K562 (cell line): Measurements from ENCODE around the gene UBN2. TPM values are rescaled to one million over a fixed set of nuclear protein-coding genes. Genes with fewer than 3 reads are reported as not detected.

Source experiments
- ESRRA ChIP-seq: fragments of 450-650 bp; IDR thresholded peaks from 2 replicates; pipeline ENCODE4 v1.6.1; 2014; ENCODE audit warnings: low read depth, mild to moderate bottlenecking, moderate library complexity, borderline replicate concordance
- FOSL1 ChIP-seq: fragments of 200-800 bp; sonication (Bioruptor generic); conservative IDR thresholded peaks from 2 replicates; pipeline ENCODE4 v1.6.1; 2016; ENCODE audit warnings: missing genetic modification characterization, missing compliant biosample characterization
- GTF2F1 ChIP-seq: IDR thresholded peaks from 2 replicates; pipeline ENCODE4 v1.6.1; 2011; ENCODE audit warnings: low read depth, low read length, improper control_type of control experiment
- LEF1 ChIP-seq: fragments of 450-650 bp; IDR thresholded peaks from 2 replicates; pipeline ENCODE4 v1.6.1; 2016; ENCODE audit warnings: mild to moderate bottlenecking
- MTA3 ChIP-seq: fragments of 450-650 bp; formaldehyde crosslinking; IDR thresholded peaks from 2 replicates; pipeline ENCODE4 v1.6.1; 2017; ENCODE audit warnings: mild to moderate bottlenecking, borderline replicate concordance
- NR3C1 ChIP-seq: sonication (generic); formaldehyde crosslinking; IDR thresholded peaks from 2 replicates; pipeline ENCODE4 v1.8.1; 2022; ENCODE audit warnings: missing genetic modification reagents
- POU5F1 ChIP-seq: fragments of 150-350 bp; IDR thresholded peaks from 2 replicates; pipeline ENCODE4 v1.6.1; 2014; ENCODE audit warnings: borderline replicate concordance, low read length, low read depth, mild to moderate bottlenecking; ENCODE audit not compliant: partially characterized antibody
- PYGO2 ChIP-seq: fragments of 450-650 bp; IDR thresholded peaks from 2 replicates; pipeline ENCODE4 v1.6.1; 2016; ENCODE audit warnings: mild to moderate bottlenecking, missing genetic modification characterization, moderate library complexity, missing compliant biosample characterization
- RB1 ChIP-seq: fragments of 450-650 bp; IDR thresholded peaks from 2 replicates; pipeline ENCODE4 v1.6.1; 2017; ENCODE audit warnings: low read depth, mild to moderate bottlenecking
- SETDB1 ChIP-seq: IDR thresholded peaks from one replicate; pipeline ENCODE4 v1.6.1; 2012; ENCODE audit warnings: low read length, control low read depth, inconsistent platforms
- SLC30A9 ChIP-seq: fragments of 250-450 bp; sonication (Bioruptor Pico); IDR thresholded peaks from 2 replicates; pipeline ENCODE4 v1.8.0; 2022; ENCODE audit warnings: mild to moderate bottlenecking, moderate library complexity
- SOX6 ChIP-seq: fragments of 450-650 bp; IDR thresholded peaks from 2 replicates; pipeline ENCODE4 v1.6.1; 2014; ENCODE audit warnings: mild to moderate bottlenecking
- SP1 ChIP-seq: sonication (generic); formaldehyde crosslinking; IDR thresholded peaks from 2 replicates; pipeline ENCODE4 v1.8.1; 2022; ENCODE audit warnings: mild to moderate bottlenecking, missing genetic modification reagents
- TAL1 ChIP-seq: fragments of 450-650 bp; IDR thresholded peaks from 2 replicates; pipeline ENCODE4 v1.6.1; 2016; ENCODE audit warnings: mild to moderate bottlenecking
- THRAP3 ChIP-seq: fragments of 450-650 bp; IDR thresholded peaks from 2 replicates; pipeline ENCODE4 v1.6.1; 2016; ENCODE audit warnings: mild to moderate bottlenecking, inconsistent platforms, borderline replicate concordance
- ZBED1 ChIP-seq: IDR thresholded peaks from 2 replicates; pipeline ENCODE4 v1.6.1; 2014
- ZNF134 ChIP-seq: fragments of 250-450 bp; sonication (Bioruptor Pico); conservative IDR thresholded peaks from 2 replicates; pipeline ENCODE4 v1.4.0; 2020
- ZNF140 ChIP-seq: fragments of 250-450 bp; sonication (Bioruptor Pico); IDR thresholded peaks from 2 replicates; pipeline ENCODE4 v1.8.0; 2021; ENCODE audit warnings: moderate library complexity, mild to moderate bottlenecking, inconsistent platforms
- ZNF445 ChIP-seq: fragments of 250-450 bp; sonication (Bioruptor Pico); IDR thresholded peaks from 2 replicates; pipeline ENCODE4 v1.4.0; 2020; ENCODE audit warnings: low read depth, mild to moderate bottlenecking, moderate library complexity
- polyA plus RNA-seq, 8 experiments: library from polyadenylated mRNA; depleted of rRNA in 4 of 8; stranded (reverse) in 5 of 8; unstranded in 3 of 8; fragments of >200 nt; fragmentation: Nextera tagmentation in 2 of 8; fragmentation: Illumina TruSeq in 1 of 8; extraction: Ambion mirVana in 2 of 8; extraction: Trizol in 1 of 8; gene quantifications; 2 replicates each; pipeline versions ENCODE4 v1.2.1 to v1.2.3, GENCODE V29; 2011 to 2014; ENCODE audit warnings: inconsistent platforms in 1 of 8, missing spikeins in 1 of 8
- total RNA-seq, 7 experiments: library from RNA; depleted of rRNA in 6 of 7; stranded (reverse); fragments of >200 nt in 6 of 7; fragmentation: Illumina TruSeq in 2 of 7; extraction: Trizol in 2 of 7; gene quantifications; 2 replicates each; pipeline versions ENCODE4 v1.2.1 to v1.2.3, GENCODE V29; 2011 to 2021; ENCODE audit warnings: low replicate concordance in 1 of 7
- TF ChIP-seq, protein P1 (sequence below): fragments of 250-450 bp; sonication (Bioruptor Pico); IDR thresholded peaks from 2 replicates; pipeline ENCODE4 v1.5.0; 2022; ENCODE audit warnings: mild to moderate bottlenecking
- TF ChIP-seq, protein P2 (sequence below), 2 experiments: fragments of 150-350 bp in 1 of 2; IDR thresholded peaks; 2 replicates each; pipeline ENCODE4 v1.6.1; 2012 to 2016; ENCODE audit warnings: low read depth in 2 of 2, low read length in 2 of 2, mild to moderate bottlenecking in 1 of 2, moderate library complexity in 1 of 2
- TF ChIP-seq, protein P3 (sequence below): sonication (generic); formaldehyde crosslinking; IDR thresholded peaks from 2 replicates; pipeline ENCODE4 v1.9.0; 2022; ENCODE audit warnings: mild to moderate bottlenecking, missing genetic modification reagents

Gene UBN2
- total and polyA plus RNA-seq, 9 of the 15 experiments (the other 6 are each of a cell fraction or from before 2014, with no cell fraction given), result 1.2 to 19.5 (median 9.9) TPM

DNA sequence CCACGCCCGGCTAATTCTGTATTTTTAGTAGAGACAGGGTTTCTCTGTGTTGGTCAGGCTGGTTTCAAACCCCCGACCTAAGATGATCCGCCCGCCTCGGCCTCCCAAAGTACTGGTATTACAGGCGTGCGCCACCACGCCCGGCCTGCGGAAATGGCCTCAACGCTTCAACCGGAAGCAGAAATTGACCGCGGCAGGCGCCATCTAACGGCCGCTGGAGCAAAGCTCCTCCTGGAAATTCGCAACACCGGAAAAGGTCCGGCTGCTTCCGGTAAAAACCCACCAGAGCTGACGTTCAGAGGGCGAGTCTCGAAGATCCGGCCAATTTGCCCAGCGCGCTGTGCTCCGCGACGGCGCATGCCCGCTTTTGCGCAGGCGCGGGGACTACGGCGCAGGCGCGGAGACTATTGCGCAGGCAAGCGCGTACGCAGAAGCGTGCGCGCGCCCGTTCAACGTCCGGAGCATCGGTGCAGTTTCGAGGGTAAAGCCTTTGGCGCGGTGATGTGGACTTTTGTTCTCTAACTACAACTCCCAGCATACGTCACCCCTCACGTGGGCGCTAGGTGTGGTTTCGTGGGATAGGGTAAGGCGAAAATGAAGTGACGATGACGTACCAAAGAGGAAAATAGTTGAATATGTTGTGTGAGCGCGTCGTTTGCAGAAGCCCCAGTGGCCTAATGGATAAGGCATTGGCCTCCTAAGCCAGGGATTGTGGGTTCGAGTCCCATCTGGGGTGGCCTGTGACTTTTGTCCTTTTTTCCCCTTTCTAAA lies 109.2 kb downstream of the UBN2 start (continued):
- TF ChIP-seq, protein P1, sequence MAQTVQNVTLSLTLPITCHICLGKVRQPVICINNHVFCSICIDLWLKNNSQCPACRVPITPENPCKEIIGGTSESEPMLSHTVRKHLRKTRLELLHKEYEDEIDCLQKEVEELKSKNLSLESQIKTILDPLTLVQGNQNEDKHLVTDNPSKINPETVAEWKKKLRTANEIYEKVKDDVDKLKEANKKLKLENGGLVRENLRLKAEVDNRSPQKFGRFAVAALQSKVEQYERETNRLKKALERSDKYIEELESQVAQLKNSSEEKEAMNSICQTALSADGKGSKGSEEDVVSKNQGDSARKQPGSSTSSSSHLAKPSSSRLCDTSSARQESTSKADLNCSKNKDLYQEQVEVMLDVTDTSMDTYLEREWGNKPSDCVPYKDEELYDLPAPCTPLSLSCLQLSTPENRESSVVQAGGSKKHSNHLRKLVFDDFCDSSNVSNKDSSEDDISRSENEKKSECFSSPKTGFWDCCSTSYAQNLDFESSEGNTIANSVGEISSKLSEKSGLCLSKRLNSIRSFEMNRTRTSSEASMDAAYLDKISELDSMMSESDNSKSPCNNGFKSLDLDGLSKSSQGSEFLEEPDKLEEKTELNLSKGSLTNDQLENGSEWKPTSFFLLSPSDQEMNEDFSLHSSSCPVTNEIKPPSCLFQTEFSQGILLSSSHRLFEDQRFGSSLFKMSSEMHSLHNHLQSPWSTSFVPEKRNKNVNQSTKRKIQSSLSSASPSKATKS (CRISPR knock-in tag), result no peak
- TF ChIP-seq SETDB1 (peak; percentile 99), TAL1 (peak; percentile 40; the same call in 1 of the 2 replicates), ESRRA (peak; percentile 92), ZNF140 (CRISPR knock-in tag) (no peak), FOSL1 (tag) (peak; percentile 72), GTF2F1 (peak; percentile 92), PYGO2 (tag) (no peak; the same call in 1 of the 2 replicates), MTA3 (peak; percentile 92), SP1 (CRISPR knock-in tag) (no peak; the same call in none of the 2 replicates), LEF1 (peak; percentile 51), SOX6 (peak; percentile 82), RB1 (peak; percentile 85), POU5F1 (peak; percentile 90), THRAP3 (peak; percentile 99; the same call in 1 of the 2 replicates), NR3C1 (CRISPR knock-in tag) (no peak), ZBED1 (no peak), ZNF134 (CRISPR knock-in tag) (peak; percentile 53; the same call in 1 of the 2 replicates), SLC30A9 (no peak), ZNF445 (CRISPR knock-in tag) (peak; percentile 90; the same call in 1 of the 2 replicates)
- TF ChIP-seq, protein P2, sequence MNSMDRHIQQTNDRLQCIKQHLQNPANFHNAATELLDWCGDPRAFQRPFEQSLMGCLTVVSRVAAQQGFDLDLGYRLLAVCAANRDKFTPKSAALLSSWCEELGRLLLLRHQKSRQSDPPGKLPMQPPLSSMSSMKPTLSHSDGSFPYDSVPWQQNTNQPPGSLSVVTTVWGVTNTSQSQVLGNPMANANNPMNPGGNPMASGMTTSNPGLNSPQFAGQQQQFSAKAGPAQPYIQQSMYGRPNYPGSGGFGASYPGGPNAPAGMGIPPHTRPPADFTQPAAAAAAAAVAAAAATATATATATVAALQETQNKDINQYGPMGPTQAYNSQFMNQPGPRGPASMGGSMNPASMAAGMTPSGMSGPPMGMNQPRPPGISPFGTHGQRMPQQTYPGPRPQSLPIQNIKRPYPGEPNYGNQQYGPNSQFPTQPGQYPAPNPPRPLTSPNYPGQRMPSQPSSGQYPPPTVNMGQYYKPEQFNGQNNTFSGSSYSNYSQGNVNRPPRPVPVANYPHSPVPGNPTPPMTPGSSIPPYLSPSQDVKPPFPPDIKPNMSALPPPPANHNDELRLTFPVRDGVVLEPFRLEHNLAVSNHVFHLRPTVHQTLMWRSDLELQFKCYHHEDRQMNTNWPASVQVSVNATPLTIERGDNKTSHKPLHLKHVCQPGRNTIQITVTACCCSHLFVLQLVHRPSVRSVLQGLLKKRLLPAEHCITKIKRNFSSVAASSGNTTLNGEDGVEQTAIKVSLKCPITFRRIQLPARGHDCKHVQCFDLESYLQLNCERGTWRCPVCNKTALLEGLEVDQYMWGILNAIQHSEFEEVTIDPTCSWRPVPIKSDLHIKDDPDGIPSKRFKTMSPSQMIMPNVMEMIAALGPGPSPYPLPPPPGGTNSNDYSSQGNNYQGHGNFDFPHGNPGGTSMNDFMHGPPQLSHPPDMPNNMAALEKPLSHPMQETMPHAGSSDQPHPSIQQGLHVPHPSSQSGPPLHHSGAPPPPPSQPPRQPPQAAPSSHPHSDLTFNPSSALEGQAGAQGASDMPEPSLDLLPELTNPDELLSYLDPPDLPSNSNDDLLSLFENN (IDR thresholded peaks at IDR 0.05; ENCODE audit: low read depth in 2 of 2, low read length in 2 of 2), result peak in 1 of 2 experiments; percentile 81; a peak in 2 of 4 replicates
- TF ChIP-seq, protein P3, sequence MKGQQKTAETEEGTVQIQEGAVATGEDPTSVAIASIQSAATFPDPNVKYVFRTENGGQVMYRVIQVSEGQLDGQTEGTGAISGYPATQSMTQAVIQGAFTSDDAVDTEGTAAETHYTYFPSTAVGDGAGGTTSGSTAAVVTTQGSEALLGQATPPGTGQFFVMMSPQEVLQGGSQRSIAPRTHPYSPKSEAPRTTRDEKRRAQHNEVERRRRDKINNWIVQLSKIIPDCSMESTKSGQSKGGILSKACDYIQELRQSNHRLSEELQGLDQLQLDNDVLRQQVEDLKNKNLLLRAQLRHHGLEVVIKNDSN (CRISPR knock-in tag), result peak; percentile 100
